PFSK-1 (cell line): ENCODE measurements around the gene NEB.

Experiments
- POLR2AphosphoS5 ChIP-seq: IDR thresholded peaks from 2 replicates; pipeline ENCODE4 v1.6.1; 2012; ENCODE audit warnings: low read depth, mild to moderate bottlenecking, control low read depth, low read length, moderate library complexity
- SIN3A ChIP-seq: IDR thresholded peaks from 2 replicates; pipeline ENCODE4 v1.6.1; 2012; ENCODE audit warnings: mild to moderate bottlenecking, low read length, moderate library complexity, borderline replicate concordance; ENCODE audit not compliant: insufficient read depth
- TAF1 ChIP-seq: IDR thresholded peaks from 2 replicates; pipeline ENCODE4 v1.6.1; 2012; ENCODE audit warnings: low read length, control low read depth, borderline replicate concordance; ENCODE audit not compliant: insufficient read depth
- TF ChIP-seq, protein P1 (sequence below), 2 experiments: IDR thresholded peaks; 2 replicates each; pipeline versions ENCODE4 v1.6.1 to v1.8.0; 2011 to 2012; ENCODE audit warnings: low read depth in 2 of 2, low read length in 2 of 2, control low read depth in 1 of 2, inconsistent platforms in 1 of 2, mild to moderate bottlenecking in 1 of 2, moderate library complexity in 1 of 2; ENCODE audit not compliant: insufficient read depth in 1 of 2

- TF ChIP-seq POLR2AphosphoS5 (no peak), TAF1 (no peak), SIN3A (no peak)
- TF ChIP-seq, protein P1, sequence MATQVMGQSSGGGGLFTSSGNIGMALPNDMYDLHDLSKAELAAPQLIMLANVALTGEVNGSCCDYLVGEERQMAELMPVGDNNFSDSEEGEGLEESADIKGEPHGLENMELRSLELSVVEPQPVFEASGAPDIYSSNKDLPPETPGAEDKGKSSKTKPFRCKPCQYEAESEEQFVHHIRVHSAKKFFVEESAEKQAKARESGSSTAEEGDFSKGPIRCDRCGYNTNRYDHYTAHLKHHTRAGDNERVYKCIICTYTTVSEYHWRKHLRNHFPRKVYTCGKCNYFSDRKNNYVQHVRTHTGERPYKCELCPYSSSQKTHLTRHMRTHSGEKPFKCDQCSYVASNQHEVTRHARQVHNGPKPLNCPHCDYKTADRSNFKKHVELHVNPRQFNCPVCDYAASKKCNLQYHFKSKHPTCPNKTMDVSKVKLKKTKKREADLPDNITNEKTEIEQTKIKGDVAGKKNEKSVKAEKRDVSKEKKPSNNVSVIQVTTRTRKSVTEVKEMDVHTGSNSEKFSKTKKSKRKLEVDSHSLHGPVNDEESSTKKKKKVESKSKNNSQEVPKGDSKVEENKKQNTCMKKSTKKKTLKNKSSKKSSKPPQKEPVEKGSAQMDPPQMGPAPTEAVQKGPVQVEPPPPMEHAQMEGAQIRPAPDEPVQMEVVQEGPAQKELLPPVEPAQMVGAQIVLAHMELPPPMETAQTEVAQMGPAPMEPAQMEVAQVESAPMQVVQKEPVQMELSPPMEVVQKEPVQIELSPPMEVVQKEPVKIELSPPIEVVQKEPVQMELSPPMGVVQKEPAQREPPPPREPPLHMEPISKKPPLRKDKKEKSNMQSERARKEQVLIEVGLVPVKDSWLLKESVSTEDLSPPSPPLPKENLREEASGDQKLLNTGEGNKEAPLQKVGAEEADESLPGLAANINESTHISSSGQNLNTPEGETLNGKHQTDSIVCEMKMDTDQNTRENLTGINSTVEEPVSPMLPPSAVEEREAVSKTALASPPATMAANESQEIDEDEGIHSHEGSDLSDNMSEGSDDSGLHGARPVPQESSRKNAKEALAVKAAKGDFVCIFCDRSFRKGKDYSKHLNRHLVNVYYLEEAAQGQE (IDR thresholded peaks at IDR 0.05; ENCODE audit: insufficient read depth in 1 of 2, low read depth in 2 of 2, low read length in 2 of 2): no peak
Measured at GRCh38 chr2:151670846-151671597, 63.3 kb downstream of the NEB start.
